ENCODE results near the gene ALX4. TPM values are rescaled to one million over a fixed set of nuclear protein-coding genes. Genes with fewer than 3 reads are reported as not detected.

Gene ALX4
- total and polyA plus RNA-seq, 2 donors (not counting 3 experiments of a cell fraction or from before 2014, with no cell fraction given), result not detected

DNA sequence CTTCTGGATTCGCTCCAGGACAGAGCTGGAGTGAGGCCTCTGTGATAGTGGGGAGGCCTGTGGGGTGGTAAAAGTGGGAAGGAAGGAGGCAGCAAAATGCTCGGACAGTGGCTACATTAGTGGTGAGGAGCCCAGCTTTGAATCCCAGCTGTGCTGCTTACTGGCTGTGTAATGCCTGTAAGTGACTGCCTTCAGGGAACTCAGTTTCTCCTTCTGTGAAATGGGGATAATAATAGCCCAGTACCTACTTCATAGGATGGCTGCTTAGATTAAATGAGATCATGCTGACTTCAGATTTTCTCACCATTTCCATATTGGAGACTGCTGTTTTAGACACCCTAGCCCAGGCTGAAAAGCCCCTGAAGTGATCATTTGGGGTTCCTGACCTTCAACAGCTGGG lies 8.4 kb upstream of the ALX4 start:
- no peak overlapping the region for H3K4me3 ChIP-seq (replicated peaks in 1 of 3; ENCODE audit: insufficient read depth in 1 of 3, low read depth in 1 of 3, low read length in 3 of 3)
- H3K27ac ChIP-seq (ENCODE audit: insufficient read depth, low read depth, low read length), result no peak overlapping the region
- no peaks in the 10 kb centered on the region for H4K20me1 ChIP-seq (replicated peaks; ENCODE audit: control insufficient read depth, extremely low read depth, insufficient read depth, low read length)
- H2AFZ ChIP-seq (ENCODE audit: low read depth, low read length), result no peak overlapping the region
- CTCF ChIA-PET, result no interaction called here
- no peak overlapping the region for H3K4me2 ChIP-seq (ENCODE audit: insufficient read depth, low read length)
- no peak for DNase-seq (ENCODE audit: low read depth, low spot score)
- no peaks in the 10 kb centered on the region for H3K79me2 ChIP-seq (ENCODE audit: control insufficient read depth, insufficient read depth, low read length)
- H3K9me3 ChIP-seq (replicated peaks; ENCODE audit: control insufficient read depth, insufficient read depth, low read length), result no peaks in the 10 kb centered on the region
- dilution Hi-C loops (cut with MboI; ENCODE audit: extremely low pct_ligation_motif_present, low sequenced_read_pairs) (no loop called here), intact Hi-C loops (cut with micrococcal nuclease) (no loop called here)
- no peak overlapping the region for H3K9ac ChIP-seq (replicated peaks; ENCODE audit: extremely low read depth, insufficient read depth, low read length)
- no TSS peak for BruUV-seq (replicated peaks)
- FAIRE-seq, result no peak
- H3K9me1 ChIP-seq (replicated peaks; ENCODE audit: control insufficient read depth, extremely low read depth, insufficient read depth, low read length), result no peaks in the 10 kb centered on the region
- POLR2A ChIA-PET, result no interaction called here
- H3K36me3 ChIP-seq (ENCODE audit: control insufficient read depth in 2 of 2, extremely low read depth in 1 of 2, insufficient read depth in 2 of 2, low read length in 2 of 2), result no peaks in the 10 kb centered on the region
- peaks cover 91 to 96% of the 10 kb centered on the region in 2 experiments for H3K27me3 ChIP-seq (ENCODE audit: control insufficient read depth in 2 of 2, insufficient read depth in 2 of 2, low read length in 2 of 2)
- TF ChIP-seq EZH2 (IDR thresholded peaks at IDR 0.05; ENCODE audit: borderline replicate concordance, low read depth, low read length, severe bottlenecking) (no peak), MYC (IDR thresholded peaks at IDR 0.05; ENCODE audit: low read depth, low read length) (no peak), JUN (IDR thresholded peaks at IDR 0.05; ENCODE audit: borderline replicate concordance, insufficient read depth, insufficient read length, low read depth) (no peak), FOS (IDR thresholded peaks at IDR 0.05; ENCODE audit: borderline replicate concordance, insufficient read depth, low read length) (no peak)
- TF ChIP-seq, protein P1, sequence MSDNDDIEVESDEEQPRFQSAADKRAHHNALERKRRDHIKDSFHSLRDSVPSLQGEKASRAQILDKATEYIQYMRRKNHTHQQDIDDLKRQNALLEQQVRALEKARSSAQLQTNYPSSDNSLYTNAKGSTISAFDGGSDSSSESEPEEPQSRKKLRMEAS (IDR thresholded peaks at IDR 0.05; ENCODE audit: insufficient read depth, insufficient read length), result no peak
- TF ChIP-seq, protein P2, sequence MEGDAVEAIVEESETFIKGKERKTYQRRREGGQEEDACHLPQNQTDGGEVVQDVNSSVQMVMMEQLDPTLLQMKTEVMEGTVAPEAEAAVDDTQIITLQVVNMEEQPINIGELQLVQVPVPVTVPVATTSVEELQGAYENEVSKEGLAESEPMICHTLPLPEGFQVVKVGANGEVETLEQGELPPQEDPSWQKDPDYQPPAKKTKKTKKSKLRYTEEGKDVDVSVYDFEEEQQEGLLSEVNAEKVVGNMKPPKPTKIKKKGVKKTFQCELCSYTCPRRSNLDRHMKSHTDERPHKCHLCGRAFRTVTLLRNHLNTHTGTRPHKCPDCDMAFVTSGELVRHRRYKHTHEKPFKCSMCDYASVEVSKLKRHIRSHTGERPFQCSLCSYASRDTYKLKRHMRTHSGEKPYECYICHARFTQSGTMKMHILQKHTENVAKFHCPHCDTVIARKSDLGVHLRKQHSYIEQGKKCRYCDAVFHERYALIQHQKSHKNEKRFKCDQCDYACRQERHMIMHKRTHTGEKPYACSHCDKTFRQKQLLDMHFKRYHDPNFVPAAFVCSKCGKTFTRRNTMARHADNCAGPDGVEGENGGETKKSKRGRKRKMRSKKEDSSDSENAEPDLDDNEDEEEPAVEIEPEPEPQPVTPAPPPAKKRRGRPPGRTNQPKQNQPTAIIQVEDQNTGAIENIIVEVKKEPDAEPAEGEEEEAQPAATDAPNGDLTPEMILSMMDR (IDR thresholded peaks at IDR 0.05; ENCODE audit: extremely low read depth in 1 of 2, insufficient read depth in 1 of 2, low read depth in 1 of 2, low read length in 2 of 2), result no peak
- H3K4me1 ChIP-seq (ENCODE audit: control insufficient read depth, extremely low read depth, insufficient read depth, low read length), result peaks cover 7% of the 10 kb centered on the region

Measured in endothelial cell of umbilical vein (primary cell).